Kidney epithelial cell (primary cell): Measurements from ENCODE around the gene LCE7A. TPM values are rescaled to one million over a fixed set of nuclear protein-coding genes. Genes with fewer than 3 reads are reported as not detected.

Experiments used
- DNase-seq: peaks from one replicate; pipeline ENCODE4 v3.0.0-alpha.2; 2010; ENCODE audit warnings: low read depth
- H3K27me3 ChIP-seq: 2 replicates; pipeline ENCODE4 v1.6.0; 2011; ENCODE audit warnings: low read length; ENCODE audit not compliant: control insufficient read depth, insufficient read depth
- H3K36me3 ChIP-seq: 2 replicates; pipeline ENCODE4 v1.5.1; 2011; ENCODE audit warnings: low read length; ENCODE audit not compliant: control insufficient read depth, insufficient read depth
- H3K4me3 ChIP-seq: 2 replicates; pipeline ENCODE4 v1.5.1; 2011; ENCODE audit warnings: low read depth, mild to moderate bottlenecking, control low read depth, low read length
- CTCF ChIP-seq: IDR thresholded peaks from 2 replicates; pipeline ENCODE4 v1.5.1; 2011; ENCODE audit warnings: mild to moderate bottlenecking, moderate library complexity, low read length, control low read depth, inconsistent platforms; ENCODE audit not compliant: insufficient read depth, poor library complexity, severe bottlenecking
- total RNA-seq: library from RNA; depleted of rRNA; stranded (reverse); fragments of >200 nt; gene quantifications from 2 replicates; pipeline ENCODE4 v1.2.3, GENCODE V29; 2015

LCE7A gene
- total RNA-seq, 1 donor from 2014 or later: not detected

- H3K4me3 ChIP-seq: no peak within 1 kb of the TSS
- TF ChIP-seq CTCF: no peak
- H3K36me3 ChIP-seq: no peaks in the 10 kb centered on the region
- no peak for DNase-seq
- H3K27me3 ChIP-seq: no peaks in the 10 kb centered on the region
Measured at GRCh38 chr1:152827173-152827572, 32.6 kb upstream of the LCE7A start, which contains the start of gene LCE1A. Gene LCE1A (plus strand): TSS chr1:152827473. CDS start chr1:152827473, 0 bp downstream.

GRCh38 chr1:152836870-152837269 is 22.9 kb upstream of the LCE7A start:
- no peak overlapping the region for H3K4me3 ChIP-seq
- no peak for DNase-seq
- no peak for TF ChIP-seq CTCF
- H3K36me3 ChIP-seq: no peaks in the 10 kb centered on the region
- H3K27me3 ChIP-seq: no peaks in the 10 kb centered on the region

GRCh38 chr1:152842556-152842955 is 17.2 kb upstream of the LCE7A start, which contains the start of gene LCE6A:
Gene LCE6A (plus strand): TSS chr1:152842856. CDS start chr1:152843521, 665 bp downstream.
- no peak for TF ChIP-seq CTCF
- no peak for DNase-seq
- Histone ChIP-seq H3K27me3 (no peaks in the 10 kb centered on the region), H3K4me3 (no peak within 1 kb of the TSS), H3K36me3 (no peaks in the 10 kb centered on the region)

GRCh38 chr1:152855661-152856060 is 4.1 kb upstream of the LCE7A start:
- Histone ChIP-seq H3K27me3 (no peaks in the 10 kb centered on the region), H3K4me3 (no peak overlapping the region), H3K36me3 (no peaks in the 10 kb centered on the region)
- no peak for TF ChIP-seq CTCF
- DNase-seq: no peak

- TF ChIP-seq CTCF: no peak
- no peak for DNase-seq
Measured at GRCh38 chr1:152858062-152858461, 1.7 kb upstream of the LCE7A start.

GRCh38 chr1:152860129-152860528 is 333 bp downstream of the LCE7A start:
- no peaks in the 10 kb centered on the region for H3K36me3 ChIP-seq
- no peak overlapping the region for H3K4me3 ChIP-seq
- DNase-seq: no peak
- H3K27me3 ChIP-seq: no peaks in the 10 kb centered on the region
- TF ChIP-seq CTCF: no peak

More at GRCh38 chr1:152858062-152858461, 1.7 kb upstream of the LCE7A start:
- H3K27me3 ChIP-seq: no peaks in the 10 kb centered on the region
- H3K4me3 ChIP-seq: no peak overlapping the region
- H3K36me3 ChIP-seq: no peaks in the 10 kb centered on the region
